GM12892 (cell line): ENCODE measurements around the gene ICE2.

Experiments used
- POLR2A ChIP-seq: IDR thresholded peaks from 2 replicates; pipeline ENCODE4 v1.6.1; 2011; ENCODE audit warnings: low read depth, low read length, control low read depth
- POLR2AphosphoS5 ChIP-seq: IDR thresholded peaks from 2 replicates; pipeline ENCODE4 v1.6.1; 2011; ENCODE audit warnings: low read depth, low read length, control low read depth

- TF ChIP-seq POLR2AphosphoS5 (no peak), POLR2A (no peak)
Measured at GRCh38 chr15:60399931-60400330, 79.0 kb downstream of the ICE2 start.
